DOHH2 (cell line): ENCODE results near the gene TERT.

ENCODE experiments used
- CTCF ChIP-seq: fragments of 200-600 bp; sonication (generic); IDR thresholded peaks from one replicate; pipeline ENCODE4 v1.5.1; 2014; ENCODE audit warnings: antibody characterized with exemption, mild to moderate bottlenecking, low read depth, low read length; ENCODE audit not compliant: poor library complexity, severe bottlenecking
- EZH2phosphoT487 ChIP-seq: fragments of 200-600 bp; sonication (generic); IDR thresholded peaks from 2 replicates; pipeline ENCODE4 v1.6.1; 2017; ENCODE audit warnings: borderline replicate concordance, mild to moderate bottlenecking, antibody characterized with exemption, low read length, moderate library complexity, mixed read lengths

GRCh38 chr5:1253456-1254105, 41.3 kb downstream of the TERT start:
- TF ChIP-seq CTCF: no peak
- TF ChIP-seq EZH2phosphoT487: no peak
